ENCODE data around the gene GTF2H4. TPM values are rescaled to one million over a fixed set of nuclear protein-coding genes. Genes with fewer than 3 reads are reported as not detected.

Gene GTF2H4
- total and polyA plus RNA-seq, 2 experiments from 2014 or later: 13.6 to 15.2 TPM

GRCh38 chr6:30880698-30881252 lies 27.2 kb upstream of the GTF2H4 start:
- no peak for DNase-seq (ENCODE audit: low spot score)
- WGBS (ENCODE audit: low lambda C conversion rate, missing lambda C conversion rate): 45% methylated on average over 16 of the region's 16 CpGs
- Histone ChIP-seq H3K9me3 (ENCODE audit: low read depth) (no peaks in the 10 kb centered on the region), H3K27me3 (no peaks in the 10 kb centered on the region), H3K4me3 (no peak overlapping the region), H3K4me1 (ENCODE audit: insufficient read depth) (peaks cover 51% of the 10 kb centered on the region), H3K9me2 (replicated peaks; ENCODE audit: insufficient read depth) (no peaks in the 10 kb centered on the region), H3K27ac (peak overlapping the region; percentile 100), H3K36me3 (replicated peaks; ENCODE audit: insufficient read depth, low read depth) (no peaks in the 10 kb centered on the region), H4K20me1 (ENCODE audit: insufficient read depth, poor library complexity, severe bottlenecking) (no peaks in the 10 kb centered on the region), H3K79me2 (peaks cover 14% of the 10 kb centered on the region), H3K4me2 (peak overlapping the region; percentile 95), H2AFZ (no peak overlapping the region)
- TF ChIP-seq, protein P1, sequence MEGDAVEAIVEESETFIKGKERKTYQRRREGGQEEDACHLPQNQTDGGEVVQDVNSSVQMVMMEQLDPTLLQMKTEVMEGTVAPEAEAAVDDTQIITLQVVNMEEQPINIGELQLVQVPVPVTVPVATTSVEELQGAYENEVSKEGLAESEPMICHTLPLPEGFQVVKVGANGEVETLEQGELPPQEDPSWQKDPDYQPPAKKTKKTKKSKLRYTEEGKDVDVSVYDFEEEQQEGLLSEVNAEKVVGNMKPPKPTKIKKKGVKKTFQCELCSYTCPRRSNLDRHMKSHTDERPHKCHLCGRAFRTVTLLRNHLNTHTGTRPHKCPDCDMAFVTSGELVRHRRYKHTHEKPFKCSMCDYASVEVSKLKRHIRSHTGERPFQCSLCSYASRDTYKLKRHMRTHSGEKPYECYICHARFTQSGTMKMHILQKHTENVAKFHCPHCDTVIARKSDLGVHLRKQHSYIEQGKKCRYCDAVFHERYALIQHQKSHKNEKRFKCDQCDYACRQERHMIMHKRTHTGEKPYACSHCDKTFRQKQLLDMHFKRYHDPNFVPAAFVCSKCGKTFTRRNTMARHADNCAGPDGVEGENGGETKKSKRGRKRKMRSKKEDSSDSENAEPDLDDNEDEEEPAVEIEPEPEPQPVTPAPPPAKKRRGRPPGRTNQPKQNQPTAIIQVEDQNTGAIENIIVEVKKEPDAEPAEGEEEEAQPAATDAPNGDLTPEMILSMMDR (IDR thresholded peaks at IDR 0.05; ENCODE audit: poor library complexity): no peak
- TF ChIP-seq EZH2 (IDR thresholded peaks at IDR 0.05; ENCODE audit: borderline replicate concordance) (no peak), EZH2phosphoT487 (IDR thresholded peaks at IDR 0.05; ENCODE audit: low read depth, severe bottlenecking, unreplicated experiment) (no peak)

DNA sequence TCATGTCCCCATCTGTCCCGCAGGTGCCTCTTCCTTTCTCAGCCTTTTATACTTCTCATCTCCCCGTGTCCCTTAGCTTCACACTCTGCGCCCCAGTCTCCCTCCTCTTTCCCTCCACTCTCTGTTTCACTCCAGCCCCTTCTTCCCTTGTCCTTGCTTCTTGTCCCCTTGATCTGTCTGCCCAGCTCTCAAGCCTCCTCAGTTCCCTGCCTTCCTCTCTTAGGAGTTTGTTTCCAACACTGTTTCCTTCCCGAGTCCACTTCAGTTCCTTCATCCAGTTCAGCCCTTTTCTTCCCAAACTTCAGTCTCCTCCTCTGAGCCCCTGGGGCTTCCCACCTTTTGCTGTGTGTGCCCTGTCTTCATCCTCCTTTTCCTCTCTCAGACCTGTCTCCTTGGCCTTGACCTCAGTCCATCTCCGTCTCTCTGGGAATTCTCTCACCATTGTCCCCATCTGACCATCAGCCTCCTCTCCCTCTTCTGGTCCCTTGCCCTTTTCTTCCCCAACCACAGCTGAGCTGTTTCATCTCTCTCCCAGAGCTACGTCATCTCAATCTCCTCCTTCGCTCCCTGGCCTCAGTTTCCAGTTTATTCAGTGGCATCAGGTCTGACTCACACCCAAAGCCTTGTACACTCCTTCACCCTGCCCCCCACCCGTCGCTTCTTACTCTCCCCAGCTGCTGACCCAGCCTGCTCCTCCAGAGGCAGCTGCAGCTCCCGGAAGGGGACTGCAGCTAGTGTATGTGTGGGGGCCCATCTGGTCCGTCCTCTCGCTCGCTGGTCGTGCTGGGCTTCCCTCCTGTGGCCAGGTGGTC lies 26.4 kb upstream of the GTF2H4 start:
- Histone ChIP-seq H3K4me3 (no peak overlapping the region), H3K36me3 (replicated peaks; ENCODE audit: insufficient read depth, low read depth) (no peaks in the 10 kb centered on the region), H3K27me3 (no peaks in the 10 kb centered on the region), H2AFZ (no peak overlapping the region), H3K4me2 (peak overlapping the region; percentile 95), H3K79me2 (peaks cover 19% of the 10 kb centered on the region), H4K20me1 (ENCODE audit: insufficient read depth, poor library complexity, severe bottlenecking) (no peaks in the 10 kb centered on the region), H3K9me3 (ENCODE audit: low read depth) (no peaks in the 10 kb centered on the region), H3K9me2 (replicated peaks; ENCODE audit: insufficient read depth) (no peaks in the 10 kb centered on the region), H3K4me1 (ENCODE audit: insufficient read depth) (peaks cover 56% of the 10 kb centered on the region), H3K27ac (peak overlapping the region; percentile 100)
- DNase-seq (ENCODE audit: low spot score): peak; percentile 46
- 62% methylated on average over 14 of the region's 14 CpGs for WGBS (ENCODE audit: low lambda C conversion rate, missing lambda C conversion rate)
- TF ChIP-seq EZH2phosphoT487 (IDR thresholded peaks at IDR 0.05; ENCODE audit: low read depth, severe bottlenecking, unreplicated experiment): no peak
- TF ChIP-seq, protein P1 (IDR thresholded peaks at IDR 0.05; ENCODE audit: poor library complexity): no peak
- no peak for TF ChIP-seq EZH2 (IDR thresholded peaks at IDR 0.05; ENCODE audit: borderline replicate concordance)

DNA sequence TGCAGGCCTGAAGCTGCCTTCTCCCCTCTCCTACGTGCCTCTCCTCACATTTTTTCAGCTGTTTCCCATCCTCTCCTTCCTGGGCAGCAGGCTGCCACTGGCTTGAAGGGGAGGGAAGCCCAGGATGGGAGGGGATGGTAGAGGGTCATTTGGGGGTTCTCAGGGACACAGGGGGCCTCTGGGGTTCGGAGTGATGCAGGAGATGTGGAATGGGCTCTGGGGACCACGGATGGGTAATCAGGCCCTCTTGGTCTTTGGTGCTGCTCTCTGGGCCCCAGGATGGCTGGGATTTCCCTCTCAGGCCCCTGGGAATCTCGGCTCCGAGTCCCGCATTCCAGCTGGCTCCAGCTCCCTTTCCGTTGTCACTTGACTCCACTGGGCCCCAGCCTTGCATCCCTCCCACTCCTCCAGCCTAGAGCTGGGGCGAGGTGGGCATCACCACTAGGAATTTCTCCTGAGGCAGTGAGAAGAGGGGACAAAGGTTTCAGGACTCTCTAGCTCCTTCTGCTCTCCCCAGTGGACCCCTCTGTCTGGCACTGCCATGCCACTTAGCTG lies 25.7 kb upstream of the GTF2H4 start:
- 27% methylated on average over 8 of the region's 8 CpGs for WGBS (ENCODE audit: low lambda C conversion rate, missing lambda C conversion rate)
- peak; percentile 56 for DNase-seq (ENCODE audit: low spot score)

More for the DNA sequence above, 25.7 kb upstream of the GTF2H4 start:
- Histone ChIP-seq H3K27me3 (no peaks in the 10 kb centered on the region), H4K20me1 (ENCODE audit: insufficient read depth, poor library complexity, severe bottlenecking) (peaks cover 5% of the 10 kb centered on the region), H3K9me2 (replicated peaks; ENCODE audit: insufficient read depth) (no peaks in the 10 kb centered on the region), H3K4me1 (ENCODE audit: insufficient read depth) (peaks cover 58% of the 10 kb centered on the region), H3K79me2 (peaks cover 26% of the 10 kb centered on the region), H3K9me3 (ENCODE audit: low read depth) (no peaks in the 10 kb centered on the region), H3K4me3 (no peak overlapping the region), H3K27ac (peak overlapping the region; percentile 100), H3K4me2 (peak overlapping the region; percentile 95), H2AFZ (no peak overlapping the region), H3K36me3 (replicated peaks; ENCODE audit: insufficient read depth, low read depth) (no peaks in the 10 kb centered on the region)
- TF ChIP-seq, protein P1 (IDR thresholded peaks at IDR 0.05; ENCODE audit: poor library complexity): no peak
- TF ChIP-seq EZH2phosphoT487 (IDR thresholded peaks at IDR 0.05; ENCODE audit: low read depth, severe bottlenecking, unreplicated experiment) (no peak), EZH2 (IDR thresholded peaks at IDR 0.05; ENCODE audit: borderline replicate concordance) (no peak)

Measured in hepatocyte (in vitro differentiated cells).